ENCODE data around the gene CHCHD3. TPM values are rescaled to one million over a fixed set of nuclear protein-coding genes. Genes with fewer than 3 reads are reported as not detected.
A peak's percentile ranks its signal among the peaks of the same experiment; 100 is the strongest.

CHCHD3 gene
- total RNA-seq, 1 donor from 2014 or later: 61.5 TPM

- no peaks in the 10 kb centered on the region for H3K27me3 Mint-ChIP-seq (ENCODE audit: unreplicated experiment)
- no peaks in the 10 kb centered on the region for H3K9me3 Mint-ChIP-seq (ENCODE audit: unreplicated experiment)
- H3K36me3 Mint-ChIP-seq (ENCODE audit: unreplicated experiment): no peaks in the 10 kb centered on the region
- H3K27ac Mint-ChIP-seq (ENCODE audit: unreplicated experiment): no peak overlapping the region
- H3K4me3 Mint-ChIP-seq (ENCODE audit: unreplicated experiment): no peak overlapping the region
- H3K4me1 Mint-ChIP-seq (ENCODE audit: low read depth, unreplicated experiment): peaks cover 9% of the 10 kb centered on the region
- no peak for DNase-seq
- TF ChIP-seq CTCF (IDR thresholded peaks at IDR 0.05; ENCODE audit: partially characterized antibody, unreplicated experiment): no peak
Measured at GRCh38 chr7:133050200-133050995, 31.5 kb downstream of the CHCHD3 start.

GRCh38 chr7:133048589-133048988, 33.3 kb downstream of the CHCHD3 start:
- H3K4me3 Mint-ChIP-seq (ENCODE audit: unreplicated experiment): no peak overlapping the region
- DNase-seq: no peak
- peaks cover 17% of the 10 kb centered on the region for H3K4me1 Mint-ChIP-seq (ENCODE audit: low read depth, unreplicated experiment)
- H3K27ac Mint-ChIP-seq (ENCODE audit: unreplicated experiment): no peak overlapping the region
- H3K9me3 Mint-ChIP-seq (ENCODE audit: unreplicated experiment): no peaks in the 10 kb centered on the region
- TF ChIP-seq CTCF (IDR thresholded peaks at IDR 0.05; ENCODE audit: partially characterized antibody, unreplicated experiment): no peak
- H3K36me3 Mint-ChIP-seq (ENCODE audit: unreplicated experiment): no peaks in the 10 kb centered on the region
- H3K27me3 Mint-ChIP-seq (ENCODE audit: unreplicated experiment): no peaks in the 10 kb centered on the region

GRCh38 chr7:133047321-133047720, 34.6 kb downstream of the CHCHD3 start:
- Mint-ChIP-seq H3K36me3 (ENCODE audit: unreplicated experiment) (no peaks in the 10 kb centered on the region), H3K9me3 (ENCODE audit: unreplicated experiment) (no peaks in the 10 kb centered on the region), H3K4me1 (ENCODE audit: low read depth, unreplicated experiment) (peaks cover 17% of the 10 kb centered on the region), H3K4me3 (ENCODE audit: unreplicated experiment) (no peak overlapping the region), H3K27ac (ENCODE audit: unreplicated experiment) (no peak overlapping the region), H3K27me3 (ENCODE audit: unreplicated experiment) (no peaks in the 10 kb centered on the region)
- DNase-seq: no peak
- TF ChIP-seq CTCF (IDR thresholded peaks at IDR 0.05; ENCODE audit: partially characterized antibody, unreplicated experiment): no peak

GRCh38 chr7:133044722-133045473, 37.0 kb downstream of the CHCHD3 start:
- no peak for TF ChIP-seq CTCF (IDR thresholded peaks at IDR 0.05; ENCODE audit: partially characterized antibody, unreplicated experiment)
- Mint-ChIP-seq H3K4me3 (ENCODE audit: unreplicated experiment) (no peak overlapping the region), H3K4me1 (ENCODE audit: low read depth, unreplicated experiment) (peaks cover 12% of the 10 kb centered on the region), H3K27me3 (ENCODE audit: unreplicated experiment) (no peaks in the 10 kb centered on the region), H3K36me3 (ENCODE audit: unreplicated experiment) (no peaks in the 10 kb centered on the region), H3K27ac (ENCODE audit: unreplicated experiment) (peak overlapping the region; percentile 50), H3K9me3 (ENCODE audit: unreplicated experiment) (no peaks in the 10 kb centered on the region)
- peak; percentile 53 for DNase-seq

- Mint-ChIP-seq H3K36me3 (ENCODE audit: unreplicated experiment) (no peaks in the 10 kb centered on the region), H3K4me1 (ENCODE audit: low read depth, unreplicated experiment) (peaks cover 10% of the 10 kb centered on the region), H3K9me3 (ENCODE audit: unreplicated experiment) (no peaks in the 10 kb centered on the region), H3K4me3 (ENCODE audit: unreplicated experiment) (no peak overlapping the region), H3K27ac (ENCODE audit: unreplicated experiment) (no peak overlapping the region), H3K27me3 (ENCODE audit: unreplicated experiment) (no peaks in the 10 kb centered on the region)
- DNase-seq: no peak
- no peak for TF ChIP-seq CTCF (IDR thresholded peaks at IDR 0.05; ENCODE audit: partially characterized antibody, unreplicated experiment)
Measured at GRCh38 chr7:133040674-133041073, 41.2 kb downstream of the CHCHD3 start.
